ENCODE measurements around the gene MTX1. TPM values are rescaled to one million over a fixed set of nuclear protein-coding genes. Genes with fewer than 3 reads are reported as not detected.
"Not testable (repeated sequence)": the region's sequence is repeated elsewhere in the genome, so short reads cannot be mapped to it uniquely, and the experiment has no call there.

The MTX1 gene, protein sequence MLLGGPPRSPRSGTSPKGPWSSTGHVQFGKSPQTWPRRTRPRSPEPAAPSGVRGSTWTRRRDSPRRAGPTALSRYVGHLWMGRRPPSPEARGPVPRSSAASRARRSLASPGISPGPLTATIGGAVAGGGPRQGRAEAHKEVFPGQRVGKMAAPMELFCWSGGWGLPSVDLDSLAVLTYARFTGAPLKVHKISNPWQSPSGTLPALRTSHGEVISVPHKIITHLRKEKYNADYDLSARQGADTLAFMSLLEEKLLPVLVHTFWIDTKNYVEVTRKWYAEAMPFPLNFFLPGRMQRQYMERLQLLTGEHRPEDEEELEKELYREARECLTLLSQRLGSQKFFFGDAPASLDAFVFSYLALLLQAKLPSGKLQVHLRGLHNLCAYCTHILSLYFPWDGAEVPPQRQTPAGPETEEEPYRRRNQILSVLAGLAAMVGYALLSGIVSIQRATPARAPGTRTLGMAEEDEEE
- total RNA-seq = 38.8 and 40.9 TPM in 2 replicates

DNA sequence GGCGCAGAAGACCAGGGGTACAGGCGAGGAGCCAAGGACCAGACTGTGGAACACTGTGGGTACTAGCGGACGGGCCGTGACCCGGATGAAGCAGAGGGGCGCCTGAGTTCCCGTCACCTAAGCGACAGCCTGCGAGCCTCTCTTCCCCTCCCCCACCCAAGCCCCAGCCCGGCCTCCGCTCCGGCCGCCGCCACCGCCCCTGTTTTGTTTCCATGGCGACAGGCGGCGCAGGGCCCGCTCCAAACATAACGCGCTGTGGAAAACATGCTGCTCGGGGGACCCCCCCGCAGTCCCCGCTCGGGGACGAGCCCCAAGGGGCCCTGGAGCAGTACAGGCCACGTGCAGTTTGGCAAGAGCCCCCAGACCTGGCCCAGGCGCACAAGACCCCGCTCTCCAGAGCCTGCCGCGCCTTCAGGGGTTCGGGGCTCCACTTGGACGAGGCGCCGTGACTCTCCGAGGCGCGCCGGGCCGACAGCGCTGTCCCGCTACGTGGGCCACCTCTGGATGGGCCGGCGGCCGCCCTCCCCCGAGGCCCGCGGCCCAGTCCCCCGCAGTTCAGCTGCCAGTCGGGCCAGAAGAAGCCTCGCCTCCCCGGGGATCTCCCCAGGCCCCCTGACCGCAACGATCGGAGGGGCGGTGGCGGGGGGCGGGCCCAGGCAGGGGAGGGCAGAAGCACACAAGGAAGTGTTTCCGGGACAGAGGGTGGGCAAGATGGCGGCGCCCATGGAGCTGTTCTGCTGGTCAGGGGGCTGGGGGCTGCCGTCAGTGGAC, at the start of gene MTX1:
MTX1 (plus strand) TSS at position 155 of the 771 bp plus-strand sequence; CDS start at position 265, 110 bp downstream.
- intact Hi-C loops (cut with micrococcal nuclease) = loop anchor here (2.0 kb wide), 1 partner anchor 36 kb away; no protein-coding TSS in a partner anchor

GRCh38 chr1:155158991-155159390, 49.5 kb upstream of the MTX1 start:
- intact Hi-C loops (cut with micrococcal nuclease) = no loop called here

DNA sequence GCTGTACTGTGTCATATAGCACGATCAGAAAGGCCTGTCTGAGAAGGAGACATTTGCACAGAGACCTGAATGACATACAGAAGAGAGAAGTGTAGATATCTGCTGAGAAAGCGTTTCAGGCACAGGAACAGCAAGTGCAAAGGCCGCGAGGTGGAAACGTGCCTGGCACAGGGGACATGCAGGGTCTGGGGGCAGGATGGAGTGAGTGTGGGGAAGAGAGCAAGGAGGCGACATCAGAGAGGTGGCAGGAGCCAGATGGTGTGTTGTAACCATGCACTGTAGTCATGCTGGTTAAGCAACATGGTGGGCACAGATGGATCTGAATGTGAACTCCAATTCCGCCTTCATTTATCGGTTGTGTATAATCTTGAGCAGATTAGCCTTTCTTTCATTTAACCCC, 48.4 kb upstream of the MTX1 start:
- intact Hi-C loops (cut with micrococcal nuclease) = no loop called here

- intact Hi-C loops (cut with micrococcal nuclease) = not testable (repeated sequence)
Measured at GRCh38 chr1:155162631-155163030, 45.9 kb upstream of the MTX1 start.

DNA sequence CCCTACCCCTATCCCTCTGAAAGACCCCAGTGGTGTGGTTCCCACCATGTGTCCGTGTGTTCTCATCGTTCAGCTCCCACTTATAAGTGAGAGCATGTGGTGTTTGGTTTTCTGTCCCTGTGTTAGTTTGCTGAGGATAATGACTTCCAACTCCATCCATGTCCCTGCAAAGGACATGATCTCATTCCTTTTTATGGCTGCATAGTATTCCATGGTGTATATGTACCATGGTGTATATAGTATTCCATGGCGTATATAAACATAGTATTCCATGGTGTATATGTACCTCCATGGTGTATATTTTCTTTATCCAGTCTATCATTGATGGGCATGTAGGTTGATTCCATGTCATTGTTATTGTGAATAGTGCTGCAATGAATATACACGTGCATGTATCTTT, 44.7 kb upstream of the MTX1 start:
- intact Hi-C loops (cut with micrococcal nuclease) = not testable (repeated sequence)

- intact Hi-C loops (cut with micrococcal nuclease) = not testable (repeated sequence)
Measured at GRCh38 chr1:155164625-155165024, 43.9 kb upstream of the MTX1 start.

DNA sequence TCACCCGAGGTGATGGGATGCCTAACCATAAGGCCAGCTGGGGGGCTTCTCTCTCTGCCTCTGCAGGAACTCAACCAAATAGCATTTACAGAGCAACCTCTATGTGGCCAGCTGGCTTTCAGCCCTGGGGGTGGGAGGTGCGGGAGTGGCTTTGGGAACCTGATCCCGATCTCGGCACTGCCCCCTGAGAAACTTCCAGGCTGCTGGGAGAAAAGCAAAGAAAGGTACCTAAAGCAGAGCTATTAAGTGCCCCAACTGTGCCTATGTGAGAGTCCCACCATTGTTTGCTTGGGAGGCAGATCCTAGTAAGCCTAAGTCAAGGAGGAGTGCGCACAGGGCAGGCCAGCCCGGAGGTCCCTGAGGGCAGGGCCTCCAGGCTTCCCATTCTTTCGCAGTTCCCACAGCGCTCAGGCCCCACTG, 42.4 kb upstream of the MTX1 start:
- intact Hi-C loops (cut with micrococcal nuclease) = no loop called here

GRCh38 chr1:155166471-155167165, 41.9 kb upstream of the MTX1 start:
- intact Hi-C loops (cut with micrococcal nuclease) = loop anchor here (1.0 kb wide), 1 partner anchor 75 kb away; no protein-coding TSS in a partner anchor

- intact Hi-C loops (cut with micrococcal nuclease) = loop anchor here (1.0 kb wide), 2 partner anchors 73 to 76 kb away; no protein-coding TSS in a partner anchor
Measured at GRCh38 chr1:155167166-155168104, 41.1 kb upstream of the MTX1 start.

DNA sequence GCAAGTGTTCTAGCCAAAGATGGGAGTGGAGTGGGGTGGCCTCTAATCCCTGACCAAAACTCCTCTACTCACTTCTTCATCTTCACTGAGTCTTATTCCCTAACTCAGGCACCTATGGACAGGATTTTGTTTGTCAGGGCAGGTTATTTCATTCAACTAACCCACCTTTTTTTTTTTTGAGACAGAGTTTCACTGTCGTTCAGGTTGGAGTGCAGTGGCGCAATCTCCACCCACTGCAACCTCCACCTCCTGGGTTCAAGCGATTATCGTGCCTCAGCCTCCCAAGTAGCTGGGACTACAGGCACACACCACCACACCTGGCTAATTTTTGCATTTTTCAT, 40.4 kb upstream of the MTX1 start:
- intact Hi-C loops (cut with micrococcal nuclease) = loop anchor here (1.0 kb wide), 1 partner anchor 74 kb away; no protein-coding TSS in a partner anchor

GRCh38 chr1:155168456-155169210, 39.9 kb upstream of the MTX1 start:
- intact Hi-C loops (cut with micrococcal nuclease) = loop anchor here (1.0 kb wide), 1 partner anchor 74 kb away; no protein-coding TSS in a partner anchor

GRCh38 chr1:155169541-155169940, 39.0 kb upstream of the MTX1 start:
- intact Hi-C loops (cut with micrococcal nuclease) = no loop called here

- intact Hi-C loops (cut with micrococcal nuclease) = loop anchor here (10.0 kb wide), 1 partner anchor 195 kb away; the partner anchor contains the start of genes CKS1B and SHC1
Measured at GRCh38 chr1:155170101-155170785, 38.3 kb upstream of the MTX1 start.

DNA sequence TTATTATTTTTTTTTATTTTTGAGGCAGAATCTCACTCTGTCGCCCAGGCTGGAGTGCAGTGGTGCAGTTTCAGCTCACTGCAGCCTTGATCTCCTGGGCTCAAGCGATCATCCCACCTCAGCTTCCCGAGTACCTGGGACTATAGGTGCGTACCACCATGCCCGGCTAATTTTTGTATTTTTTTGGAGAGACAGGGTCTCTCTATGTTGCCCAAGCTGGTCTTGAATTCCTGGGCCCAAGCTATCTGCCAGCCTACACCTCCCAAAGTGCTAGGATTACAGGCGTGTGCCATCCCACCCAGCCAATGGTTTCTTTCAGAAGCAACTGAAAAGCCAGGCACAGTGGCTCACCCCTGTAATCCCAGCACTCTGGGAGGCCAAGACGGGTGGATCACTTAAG, 37.7 kb upstream of the MTX1 start:
- intact Hi-C loops (cut with micrococcal nuclease) = loop anchor here (10.0 kb wide), 1 partner anchor 196 kb away; the partner anchor contains the start of genes CKS1B and SHC1

DNA sequence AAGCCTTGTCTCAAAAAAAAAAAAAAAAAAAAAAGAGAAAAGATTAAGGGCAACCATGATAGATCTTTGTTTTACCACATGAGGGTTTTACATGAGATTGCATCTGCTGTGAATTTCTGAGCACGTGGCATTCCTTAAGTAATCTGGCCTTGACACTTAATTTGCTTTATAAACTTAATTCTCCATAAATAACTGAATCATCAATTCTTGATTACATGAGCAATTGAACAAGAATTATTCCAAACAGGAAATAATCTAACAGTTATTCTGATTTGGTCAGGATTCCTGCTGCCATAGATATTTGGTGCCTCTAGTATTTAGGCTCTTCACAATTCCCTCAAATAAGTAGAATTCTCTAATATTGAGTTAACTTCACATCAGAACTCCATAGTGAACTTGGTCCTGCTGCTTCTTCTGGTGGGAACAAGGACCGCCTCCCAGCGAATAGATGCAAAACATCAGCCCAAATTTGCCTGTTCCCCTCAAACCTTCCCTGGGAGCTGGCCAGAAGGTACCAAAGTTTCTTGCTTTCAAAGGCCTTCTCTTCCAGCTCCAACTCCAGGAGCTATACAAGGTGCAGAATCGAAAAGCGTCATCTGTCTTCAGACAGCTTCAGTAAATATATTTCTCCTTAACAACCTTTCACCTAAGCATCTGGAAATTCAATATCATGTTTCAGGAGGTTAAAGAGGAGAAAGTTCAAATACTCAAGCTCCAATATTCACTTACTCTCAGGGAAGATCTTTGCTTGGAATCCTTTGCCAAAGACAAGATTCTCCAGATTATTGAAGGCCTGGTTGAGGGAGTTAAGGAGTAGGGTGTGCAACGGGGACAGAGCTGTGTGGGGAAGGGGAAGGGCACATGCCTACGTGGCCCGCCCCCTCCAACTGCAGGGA, 36.4 kb upstream of the MTX1 start:
- intact Hi-C loops (cut with micrococcal nuclease) = loop anchor here (2.0 to 10.0 kb wide), 2 partner anchors 37 to 197 kb away; partner anchors contain the start of genes CKS1B, SHC1 and SLC50A1

DNA sequence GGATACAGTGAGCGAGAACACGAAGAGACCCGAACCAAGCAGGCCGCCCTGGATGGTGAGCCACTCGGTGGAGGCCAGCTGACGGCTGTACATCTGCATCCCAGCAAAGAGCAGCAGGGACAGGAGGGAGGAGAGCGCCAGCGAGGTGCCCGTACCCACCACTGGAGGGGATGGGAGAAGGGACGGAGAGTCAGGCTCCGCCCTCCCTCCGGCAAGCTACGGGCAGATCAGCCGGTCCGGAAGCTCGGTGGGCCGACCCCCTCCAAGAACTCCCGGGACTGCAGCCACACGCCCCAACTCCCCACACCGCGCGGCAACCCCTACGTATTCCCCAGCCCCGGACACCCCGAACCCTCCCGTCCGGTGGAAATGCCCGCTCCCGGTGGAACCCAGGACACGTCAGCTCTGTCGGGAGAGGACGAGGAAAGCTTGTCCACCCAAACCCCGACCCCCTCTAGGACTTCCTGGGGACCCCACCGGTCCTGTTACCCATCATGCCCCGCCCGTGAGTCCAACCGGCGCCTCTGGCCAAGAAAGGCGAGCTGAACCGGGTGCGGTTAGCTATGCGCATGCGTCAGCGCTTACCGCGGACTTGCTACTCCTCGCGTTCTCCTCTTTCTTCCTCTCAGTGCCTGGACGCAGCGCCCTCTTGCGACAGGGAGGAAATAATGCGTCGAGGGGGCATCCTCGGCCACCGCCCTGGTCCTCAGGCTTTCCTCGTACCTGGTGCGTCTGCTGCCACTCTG, 35.6 kb upstream of the MTX1 start, which contains the start of gene KRTCAP2:
KRTCAP2 (minus strand) TSS at position 573 of the 746 bp plus-strand sequence; CDS start at position 493, 80 bp downstream.
- intact Hi-C loops (cut with micrococcal nuclease) = loop anchor here (2.0 to 10.0 kb wide), 2 partner anchors 38 to 198 kb away; partner anchors contain the start of genes CKS1B, SHC1 and SLC50A1
